HepG2 (cell line): ENCODE results near the gene ATAD3A. TPM values are rescaled to one million over a fixed set of nuclear protein-coding genes. Genes with fewer than 3 reads are reported as not detected.

Source experiments
- ATAC-seq: fragments of 200-7000 bp; cut with Tn5 transposase; 3 replicates; pipeline ENCODE4 v1.9.1; 2020; ENCODE audit warnings: mild to moderate bottlenecking, moderate library complexity
- BruUV-seq: library from RNA; stranded (reverse); fragments of 400-500 nt; replicated peaks from 2 replicates; lab custom pipeline; 2021; lab: Mats Ljungman, UMichigan
- CTCF ChIA-PET: fragments of 300-600 bp; formaldehyde crosslinking; extraction: SDS; loops from one replicate; lab custom pipeline; 2021; ENCODE audit warnings: low total read pairs, inconsistent platforms, low intra/inter-chr PET ratio; lab: Yijun Ruan, JAX
- POLR2A ChIA-PET: fragments of 350-600 bp; sonication (Branson Sonifier 250); formaldehyde crosslinking; loops from one replicate; lab custom pipeline; 2020; ENCODE audit warnings: antibody characterized with exemption, inconsistent platforms; lab: Yijun Ruan, JAX
- DNase-seq: peaks from one replicate; pipeline ENCODE4 v3.0.0-alpha.2; 2015; ENCODE audit warnings: low spot score
- FAIRE-seq: peaks from 3 replicates; lab custom pipeline; 2011; peaks lifted over from hg19 to GRCh38; lab: Jason Lieb, UNC
- H2AFZ ChIP-seq: one replicate; pipeline ENCODE4 v1.6.1; 2011; ENCODE audit warnings: low read length, inconsistent platforms
- H3K27ac ChIP-seq: fragments of 300-600 bp; 3 replicates; pipeline ENCODE4 v1.8.0; 2011; ENCODE audit warnings: mixed run types, mild to moderate bottlenecking, mixed read lengths, low read length, inconsistent platforms; ENCODE audit not compliant: insufficient read depth; ENCODE audit errors: extremely low read length
- H3K27me3 ChIP-seq, 2 experiments: fragments of 200-600 bp in 1 of 2; 2 replicates in 1 of 2; 3 replicates in 1 of 2; pipeline versions ENCODE4 v1.6.0 to v1.8.0; 2011; ENCODE audit warnings: low read length in 2 of 2, mild to moderate bottlenecking in 2 of 2, moderate library complexity in 2 of 2, inconsistent platforms in 1 of 2; ENCODE audit not compliant: insufficient read depth in 2 of 2, control insufficient read depth in 1 of 2
- H3K36me3 ChIP-seq, 2 experiments: fragments of 200-600 bp in 1 of 2; replicated peaks in 1 of 2; 2 replicates in 1 of 2; 3 replicates in 1 of 2; pipeline versions ENCODE4 v1.5.1 to v1.8.0; 2011; ENCODE audit warnings: low read length in 2 of 2, inconsistent platforms in 1 of 2; ENCODE audit not compliant: insufficient read depth in 2 of 2, control insufficient read depth in 1 of 2
- H3K4me1 ChIP-seq: 2 replicates; pipeline ENCODE4 v1.5.1; 2012; ENCODE audit warnings: low read length, inconsistent platforms; ENCODE audit not compliant: insufficient read depth
- H3K4me2 ChIP-seq: 2 replicates; pipeline ENCODE4 v1.6.0; 2011; ENCODE audit warnings: low read depth, low read length, inconsistent platforms
- H3K4me3 ChIP-seq, 3 experiments: fragments of 200-600 bp in 1 of 3; sonication (generic), shearing (Covaris generic) in 1 of 3; replicated peaks in 1 of 3; 2 replicates each; pipeline ENCODE4 v1.5.1; 2011 to 2016; ENCODE audit warnings: low read length in 3 of 3, inconsistent platforms in 2 of 3, low read depth in 2 of 3, mild to moderate bottlenecking in 2 of 3, control low read depth in 1 of 3, mixed read lengths in 1 of 3; ENCODE audit not compliant: insufficient read depth in 1 of 3
- H3K79me2 ChIP-seq: one replicate; pipeline ENCODE4 v1.6.1; 2011; ENCODE audit warnings: low read length, inconsistent platforms; ENCODE audit not compliant: insufficient read depth
- H3K9ac ChIP-seq: 2 replicates; pipeline ENCODE4 v1.6.0; 2011; ENCODE audit warnings: mild to moderate bottlenecking, low read depth, low read length, inconsistent platforms; ENCODE audit not compliant: insufficient read depth
- H3K9me3 ChIP-seq: 2 replicates; pipeline ENCODE4 v1.5.1; 2012; ENCODE audit warnings: mild to moderate bottlenecking, low read length
- H4K20me1 ChIP-seq: 2 replicates; pipeline ENCODE4 v1.6.0; 2011; ENCODE audit warnings: inconsistent platforms, mild to moderate bottlenecking, low read length, moderate library complexity; ENCODE audit not compliant: insufficient read depth
- CENPX ChIP-seq: sonication (generic); formaldehyde crosslinking; IDR thresholded peaks from 2 replicates; pipeline ENCODE4 v1.9.0; 2021; ENCODE audit warnings: mild to moderate bottlenecking, missing genetic modification reagents, moderate library complexity
- GPBP1L1 ChIP-seq: sonication (generic); formaldehyde crosslinking; IDR thresholded peaks from 2 replicates; pipeline ENCODE4 v1.5.0; 2020; ENCODE audit warnings: mild to moderate bottlenecking, missing genetic modification reagents
- HOXA5 ChIP-seq: sonication (generic); formaldehyde crosslinking; IDR thresholded peaks from 2 replicates; pipeline ENCODE4 v1.4.0; 2020; ENCODE audit warnings: missing genetic modification reagents
- IKZF4 ChIP-seq: sonication (generic); formaldehyde crosslinking; IDR thresholded peaks from 2 replicates; pipeline ENCODE4 v1.5.1; 2020; ENCODE audit warnings: borderline replicate concordance, mild to moderate bottlenecking, low read depth, missing genetic modification reagents; ENCODE audit errors: not compliant biosample characterization
- JUNB ChIP-seq: sonication (generic); formaldehyde crosslinking; IDR thresholded peaks from 2 replicates; pipeline ENCODE4 v1.8.0; 2022; ENCODE audit warnings: missing genetic modification reagents, mild to moderate bottlenecking, borderline replicate concordance
- KDM6A ChIP-seq: IDR thresholded peaks from 2 replicates; pipeline ENCODE4 v1.6.1; 2016; ENCODE audit warnings: low read depth
- RARA ChIP-seq: IDR thresholded peaks from 2 replicates; pipeline ENCODE4 v1.6.1; 2016; ENCODE audit warnings: missing genetic modification reagents, missing compliant biosample characterization
- SIN3B ChIP-seq: fragments of 150-350 bp; IDR thresholded peaks from 2 replicates; pipeline ENCODE4 v1.6.1; 2014; ENCODE audit warnings: low read length
- TBL1XR1 ChIP-seq: fragments of 150-350 bp; IDR thresholded peaks from 2 replicates; pipeline ENCODE4 v1.6.1; 2014; ENCODE audit warnings: borderline replicate concordance, low read length; ENCODE audit not compliant: partially characterized antibody
- TBP ChIP-seq: sonication (generic); formaldehyde crosslinking; IDR thresholded peaks from 2 replicates; pipeline ENCODE4 v1.5.0; 2020; ENCODE audit warnings: missing genetic modification reagents
- TEAD3 ChIP-seq: optimal IDR thresholded peaks from 2 replicates; pipeline ENCODE3; 2016; ENCODE audit warnings: borderline replicate concordance
- THAP11 ChIP-seq: IDR thresholded peaks from 2 replicates; pipeline ENCODE4 v1.6.1; 2016; ENCODE audit warnings: missing biosample characterization, missing genetic modification reagents
- TIGD3 ChIP-seq: sonication (generic); formaldehyde crosslinking; IDR thresholded peaks from 2 replicates; pipeline ENCODE4 v1.5.1; 2020; ENCODE audit warnings: mild to moderate bottlenecking, missing genetic modification reagents, borderline replicate concordance
- UBTF ChIP-seq: sonication (generic); formaldehyde crosslinking; IDR thresholded peaks from 2 replicates; pipeline ENCODE4 v1.4.0; 2020; ENCODE audit warnings: mild to moderate bottlenecking, missing genetic modification reagents
- ZNF251 ChIP-seq: sonication (generic); formaldehyde crosslinking; IDR thresholded peaks from 2 replicates; pipeline ENCODE4 v1.9.0; 2021; ENCODE audit warnings: mild to moderate bottlenecking, missing genetic modification reagents
- ZNF354B ChIP-seq: sonication (generic); formaldehyde crosslinking; IDR thresholded peaks from 2 replicates; pipeline ENCODE4 v1.8.0; 2022; ENCODE audit warnings: mild to moderate bottlenecking, missing genetic modification reagents
- ZNF446 ChIP-seq: sonication (generic); formaldehyde crosslinking; IDR thresholded peaks from 2 replicates; pipeline ENCODE4 v1.5.0; 2020; ENCODE audit warnings: mild to moderate bottlenecking, missing genetic modification reagents
- ZNF451 ChIP-seq: sonication (generic); formaldehyde crosslinking; IDR thresholded peaks from 2 replicates; pipeline ENCODE4 v1.5.0; 2020; ENCODE audit warnings: mild to moderate bottlenecking, missing genetic modification reagents
- ZNF691 ChIP-seq: sonication (generic); formaldehyde crosslinking; IDR thresholded peaks from 2 replicates; pipeline ENCODE4 v1.4.0; 2020; ENCODE audit warnings: missing genetic modification reagents, low read depth, mild to moderate bottlenecking, borderline replicate concordance
- WGBS: methylation state at CpG from one replicate; pipeline ENCODE4 v1.1.6; 2017; ENCODE audit warnings: low lambda C conversion rate; 5-methylcytosine and 5-hydroxymethylcytosine counted together
- in situ Hi-C: cut with HindIII; loops from 2 replicates; pipeline ENCODE4 v1.10.0; 2017; ENCODE audit warnings: low pct_unique_long_range_greater_than_20kb; ENCODE audit not compliant: extremely low pct_ligation_motif_present
- intact Hi-C: fragments of 100-400 bp; cut with micrococcal nuclease; formaldehyde crosslinking; loops from one replicate; pipeline ENCODE4 v1.10.0; 2022; ENCODE audit not compliant: unreplicated experiment
- polyA plus RNA-seq, 8 experiments: library from polyadenylated mRNA; depleted of rRNA in 3 of 8; stranded (reverse) in 7 of 8; unstranded in 1 of 8; fragments of >200 nt; fragmentation: Illumina TruSeq in 4 of 8; extraction: Trizol in 4 of 8; gene quantifications; 2 replicates each; pipeline versions ENCODE4 v1.2.1 to v1.2.3, GENCODE V29; 2011 to 2016; ENCODE audit warnings: low read depth in 4 of 8, missing spikeins in 1 of 8, mixed read lengths in 1 of 8; ENCODE audit not compliant: insufficient read depth in 1 of 8
- total RNA-seq, 5 experiments: library from RNA; depleted of rRNA; stranded (reverse); fragments of >200 nt; fragmentation: Illumina TruSeq; extraction: Trizol; gene quantifications; 2 replicates each; pipeline ENCODE4 v1.2.3, GENCODE V29; 2016; ENCODE audit warnings: low read depth in 1 of 5

ATAD3A gene
- total and polyA plus RNA-seq, 2 of the 13 experiments (the other 11 are each of a cell fraction or from before 2014, with no cell fraction given), result 10.6 to 49.0 TPM

- H3K4me1 ChIP-seq, result peaks cover 46% of the 10 kb centered on the region
- H3K9ac ChIP-seq, result 0 out of 2 replicates have a peak overlapping the region, but pooled peaks have one; percentile 24
- H3K4me2 ChIP-seq, result peak overlapping the region; percentile 70
- ATAC-seq, result peak; percentile 48
- no peak for FAIRE-seq
- H3K79me2 ChIP-seq, result peaks cover 18% of the 10 kb centered on the region
- H2AFZ ChIP-seq, result no peak overlapping the region
- intact Hi-C loops (loop anchor here (5.0 kb wide), 1 partner anchor 35 kb away; no protein-coding TSS in a partner anchor), in situ Hi-C loops (loop anchor here (5.0 kb wide), 1 partner anchor 40 kb away; the partner anchor contains the start of gene MIB2)
- no peaks in the 10 kb centered on the region for H3K36me3 ChIP-seq
- peaks cover 0 to 19% of the 10 kb centered on the region in 2 experiments; a peak in 3 of 5 replicates for H3K27me3 ChIP-seq
- H4K20me1 ChIP-seq, result peaks cover 3% of the 10 kb centered on the region
- peak overlapping the region in 1 of 3 experiments; percentile 50; a peak in 2 of 6 replicates for H3K4me3 ChIP-seq
- ChIA-PET CTCF (no interaction called here), POLR2A (interaction anchor here (1.2 to 4.4 kb wide), 5 partner anchors 9 to 72 kb away, joined by 3 to 29 read pairs (median 5); partner anchors contain the start of gene MIB2)
- H3K9me3 ChIP-seq, result no peaks in the 10 kb centered on the region
- no TSS peak for BruUV-seq
- DNase-seq, result peak; percentile 20
- 0% methylated on average over 4 of the region's 10 CpGs for WGBS
- H3K27ac ChIP-seq, result no peak overlapping the region
- TF ChIP-seq GPBP1L1 (CRISPR knock-in tag) (no peak), SIN3B (no peak), RARA (CRISPR knock-in tag) (0 out of 2 replicates have a peak, but pooled peaks have one; percentile 12), KDM6A (CRISPR knock-in tag) (no peak), ZNF691 (no peak), ZNF251 (CRISPR knock-in tag) (no peak), TIGD3 (CRISPR knock-in tag) (no peak), ZNF446 (no peak), TBL1XR1 (no peak), IKZF4 (CRISPR knock-in tag) (no peak), CENPX (no peak), JUNB (CRISPR knock-in tag) (no peak), TBP (CRISPR knock-in tag) (no peak), TEAD3 (CRISPR knock-in tag) (peak; percentile 33), THAP11 (CRISPR knock-in tag) (no peak), UBTF (CRISPR knock-in tag) (peak; percentile 68), ZNF451 (CRISPR knock-in tag) (0 out of 2 replicates have a peak, but pooled peaks have one; percentile 33), HOXA5 (CRISPR knock-in tag) (peak; percentile 86), ZNF354B (CRISPR knock-in tag) (no peak)
Observed at GRCh38 chr1:1577367-1578011, 65.5 kb downstream of the ATAD3A start.
